Esophagus squamous epithelium (tissue), 4 donors: Measurements from ENCODE around the gene DTNB.

Source experiments
- POLR2A ChIP-seq, 4 donors: fragments of 450-650 bp; IDR thresholded peaks; one replicate each; pipeline ENCODE4 v1.6.1; 2017; ENCODE audit warnings: antibody characterized with exemption in 4 of 4, mild to moderate bottlenecking in 4 of 4, moderate library complexity in 3 of 4
- TF ChIP-seq, protein P1 (sequence below), 6 experiments: fragments of 450-650 bp in 4 of 6; fragments of 200-600 bp in 2 of 6; sonication (generic) in 2 of 6; IDR thresholded peaks; one replicate each; pipeline ENCODE4 v1.5.1; 2016 to 2019; ENCODE audit warnings: antibody characterized with exemption in 6 of 6, mild to moderate bottlenecking in 4 of 6, moderate library complexity in 4 of 6

DNA sequence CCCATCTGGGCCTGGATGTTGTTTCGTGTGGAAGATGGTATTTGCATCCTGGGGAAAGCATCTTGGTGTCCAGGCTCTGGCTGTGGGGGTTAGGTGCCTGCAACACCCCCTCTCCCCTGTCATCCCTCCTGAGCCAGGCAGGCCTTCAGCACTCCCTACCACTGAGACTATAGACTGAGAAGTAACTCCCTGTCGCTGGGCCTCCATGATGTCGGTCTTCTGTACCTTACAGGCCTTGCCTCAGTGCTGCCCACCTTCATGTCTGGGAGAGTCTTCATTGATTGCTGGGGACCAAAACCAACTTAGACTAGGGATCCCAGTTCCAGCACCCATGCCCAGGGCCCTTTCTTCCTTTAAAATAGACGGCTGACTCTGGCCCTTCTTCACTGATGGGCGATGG is 298.6 kb downstream of the DTNB start:
- TF ChIP-seq, protein P1, sequence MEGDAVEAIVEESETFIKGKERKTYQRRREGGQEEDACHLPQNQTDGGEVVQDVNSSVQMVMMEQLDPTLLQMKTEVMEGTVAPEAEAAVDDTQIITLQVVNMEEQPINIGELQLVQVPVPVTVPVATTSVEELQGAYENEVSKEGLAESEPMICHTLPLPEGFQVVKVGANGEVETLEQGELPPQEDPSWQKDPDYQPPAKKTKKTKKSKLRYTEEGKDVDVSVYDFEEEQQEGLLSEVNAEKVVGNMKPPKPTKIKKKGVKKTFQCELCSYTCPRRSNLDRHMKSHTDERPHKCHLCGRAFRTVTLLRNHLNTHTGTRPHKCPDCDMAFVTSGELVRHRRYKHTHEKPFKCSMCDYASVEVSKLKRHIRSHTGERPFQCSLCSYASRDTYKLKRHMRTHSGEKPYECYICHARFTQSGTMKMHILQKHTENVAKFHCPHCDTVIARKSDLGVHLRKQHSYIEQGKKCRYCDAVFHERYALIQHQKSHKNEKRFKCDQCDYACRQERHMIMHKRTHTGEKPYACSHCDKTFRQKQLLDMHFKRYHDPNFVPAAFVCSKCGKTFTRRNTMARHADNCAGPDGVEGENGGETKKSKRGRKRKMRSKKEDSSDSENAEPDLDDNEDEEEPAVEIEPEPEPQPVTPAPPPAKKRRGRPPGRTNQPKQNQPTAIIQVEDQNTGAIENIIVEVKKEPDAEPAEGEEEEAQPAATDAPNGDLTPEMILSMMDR (IDR thresholded peaks at IDR 0.05): no peak
- no peak for TF ChIP-seq POLR2A (IDR thresholded peaks at IDR 0.05)
